Amniotic epithelial cell (primary cell): Measurements from ENCODE around the gene FAM120AOS.

ENCODE experiments used
- DNase-seq: peaks from one replicate; pipeline ENCODE4 v3.0.0-alpha.2; 2010; ENCODE audit warnings: low read depth

Gene FAM120AOS

GRCh38 chr9:93437996-93438395 is 15.4 kb downstream of the FAM120AOS start:
- DNase-seq: no peak

- no peak for DNase-seq
Measured at GRCh38 chr9:93436655-93437407, 16.6 kb downstream of the FAM120AOS start.

- no peak for DNase-seq
Measured at GRCh38 chr9:93436218-93436617, 17.2 kb downstream of the FAM120AOS start.

- no peak for DNase-seq
Measured at GRCh38 chr9:93435386-93435785, 18.0 kb downstream of the FAM120AOS start.

- DNase-seq: no peak
Measured at GRCh38 chr9:93434056-93434455, 19.3 kb downstream of the FAM120AOS start.

GRCh38 chr9:93432964-93433363 is 20.4 kb downstream of the FAM120AOS start:
- no peak for DNase-seq

- DNase-seq: no peak
Measured at GRCh38 chr9:93431539-93432105, 21.8 kb downstream of the FAM120AOS start.

- DNase-seq: peak; percentile 68
Measured at GRCh38 chr9:93427655-93428379, 25.6 kb downstream of the FAM120AOS start.

GRCh38 chr9:93422977-93423616 is 30.3 kb downstream of the FAM120AOS start:
- peak; percentile 50 for DNase-seq

GRCh38 chr9:93419023-93419422 is 34.4 kb downstream of the FAM120AOS start:
- DNase-seq: no peak

- no peak for DNase-seq
Measured at GRCh38 chr9:93417538-93417937, 35.8 kb downstream of the FAM120AOS start.

- no peak for DNase-seq
Measured at GRCh38 chr9:93416530-93417235, 36.7 kb downstream of the FAM120AOS start.

GRCh38 chr9:93415176-93415690 is 38.1 kb downstream of the FAM120AOS start:
- no peak for DNase-seq

GRCh38 chr9:93413530-93413929 is 39.9 kb downstream of the FAM120AOS start:
- no peak for DNase-seq

GRCh38 chr9:93406371-93406770 is 47.0 kb downstream of the FAM120AOS start:
- peak; percentile 6 for DNase-seq

- no peak for DNase-seq
Measured at GRCh38 chr9:93398471-93398870, 54.9 kb downstream of the FAM120AOS start.

- DNase-seq: peak; percentile 89
Measured at GRCh38 chr9:93397661-93398373, 55.6 kb downstream of the FAM120AOS start.
